ENCODE data around the gene BMPR2. TPM values are rescaled to one million over a fixed set of nuclear protein-coding genes. Genes with fewer than 3 reads are reported as not detected.

BMPR2 gene
- total RNA-seq, 6 experiments from 2014 or later = 50.5 to 59.4 (median 56.4) TPM

DNA sequence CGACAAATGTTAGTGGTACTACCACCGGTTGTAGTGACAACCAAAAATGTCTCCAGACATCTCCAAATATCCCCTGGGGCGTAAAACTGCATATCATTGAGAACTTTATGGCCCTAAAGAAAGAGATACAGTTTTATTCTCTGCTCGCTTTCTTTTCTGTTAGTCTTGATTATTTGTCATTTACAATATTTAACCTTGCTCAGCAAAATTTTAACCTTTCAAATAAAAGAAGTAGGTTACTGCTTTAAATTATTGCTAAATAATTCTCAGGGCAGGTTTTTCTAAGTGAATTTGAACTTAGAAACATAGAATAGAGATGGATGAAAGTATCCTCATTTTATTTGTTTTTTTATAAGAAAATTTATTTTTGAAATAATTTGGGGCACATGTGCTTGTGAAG is 67.9 kb downstream of the BMPR2 start:
- no peak overlapping the region for H3K27ac Mint-ChIP-seq
- no peaks in the 10 kb centered on the region for H3K9me3 Mint-ChIP-seq
- H3K4me3 Mint-ChIP-seq = no peak overlapping the region
- no peak for TF ChIP-seq CTCF (IDR thresholded peaks at IDR 0.05)
- H3K27me3 Mint-ChIP-seq (ENCODE audit: insufficient read depth) = no peaks in the 10 kb centered on the region
- H3K36me3 Mint-ChIP-seq (ENCODE audit: low read depth) = no peaks in the 10 kb centered on the region
- no peak for DNase-seq
- H3K4me1 Mint-ChIP-seq (ENCODE audit: low read depth) = no peaks in the 10 kb centered on the region

- H3K27me3 Mint-ChIP-seq (ENCODE audit: insufficient read depth) = no peaks in the 10 kb centered on the region
- no peak for DNase-seq
- no peaks in the 10 kb centered on the region for H3K36me3 Mint-ChIP-seq (ENCODE audit: low read depth)
- TF ChIP-seq CTCF (IDR thresholded peaks at IDR 0.05) = no peak
- H3K4me1 Mint-ChIP-seq (ENCODE audit: low read depth) = peaks cover 7% of the 10 kb centered on the region
- H3K27ac Mint-ChIP-seq = no peak overlapping the region
- H3K4me3 Mint-ChIP-seq = no peak overlapping the region
- H3K9me3 Mint-ChIP-seq = no peaks in the 10 kb centered on the region
These were observed 73.2 kb downstream of the BMPR2 start for GRCh38 chr2:202449344-202449743.

DNA sequence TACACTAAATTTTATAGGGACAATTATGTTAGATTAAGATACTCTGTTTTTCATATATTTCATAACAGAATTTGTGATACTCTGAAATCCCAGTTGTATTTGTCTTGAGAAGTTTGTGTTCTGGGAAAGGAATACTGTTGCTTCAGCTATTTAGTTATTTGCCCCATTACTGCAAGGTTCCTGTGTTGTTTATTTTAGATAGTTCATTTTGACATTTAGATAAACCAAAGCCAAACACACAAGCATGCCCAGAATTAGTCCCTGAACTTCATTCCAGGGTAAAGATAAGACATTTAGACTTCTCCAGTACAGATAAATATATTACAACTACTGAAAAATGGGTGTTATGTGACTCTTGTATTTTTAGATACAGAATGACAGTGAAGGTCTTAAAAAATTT is 74.7 kb downstream of the BMPR2 start:
- DNase-seq = no peak
- no peaks in the 10 kb centered on the region for H3K36me3 Mint-ChIP-seq (ENCODE audit: low read depth)
- H3K4me3 Mint-ChIP-seq = no peak overlapping the region
- no peak overlapping the region for H3K27ac Mint-ChIP-seq
- H3K4me1 Mint-ChIP-seq (ENCODE audit: low read depth) = peaks cover 7% of the 10 kb centered on the region
- TF ChIP-seq CTCF (IDR thresholded peaks at IDR 0.05) = no peak
- H3K27me3 Mint-ChIP-seq (ENCODE audit: insufficient read depth) = no peaks in the 10 kb centered on the region
- H3K9me3 Mint-ChIP-seq = no peaks in the 10 kb centered on the region

DNA sequence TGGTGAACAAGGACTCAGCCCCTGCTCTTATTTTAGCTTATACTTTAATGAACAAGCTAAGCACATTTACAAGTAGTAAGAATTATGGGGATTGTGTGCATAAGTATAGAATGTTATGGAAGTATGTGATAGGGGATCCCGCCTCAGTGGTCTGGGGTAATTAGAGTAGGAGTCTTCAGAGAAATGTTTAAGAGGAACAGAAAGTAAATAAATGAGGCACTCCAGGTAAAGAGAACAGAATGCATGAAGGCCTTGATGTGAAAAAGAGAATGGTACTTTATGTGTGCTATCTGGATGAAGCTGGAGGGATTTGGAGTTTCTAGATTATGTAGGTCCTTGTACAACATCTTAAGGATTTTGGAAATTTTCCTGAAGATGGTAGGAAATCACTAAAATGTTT is 76.6 kb downstream of the BMPR2 start:
- no peak for DNase-seq
- Mint-ChIP-seq H3K4me3 (no peak overlapping the region), H3K27ac (no peak overlapping the region), H3K27me3 (ENCODE audit: insufficient read depth) (no peaks in the 10 kb centered on the region), H3K36me3 (ENCODE audit: low read depth) (no peaks in the 10 kb centered on the region), H3K9me3 (no peaks in the 10 kb centered on the region), H3K4me1 (ENCODE audit: low read depth) (peaks cover 7% of the 10 kb centered on the region)
- TF ChIP-seq CTCF (IDR thresholded peaks at IDR 0.05) = no peak

GRCh38 chr2:202454536-202454935 is 78.4 kb downstream of the BMPR2 start:
- no peak for DNase-seq
- no peak overlapping the region for H3K27ac Mint-ChIP-seq
- H3K9me3 Mint-ChIP-seq = no peaks in the 10 kb centered on the region

More at GRCh38 chr2:202454536-202454935, 78.4 kb downstream of the BMPR2 start:
- peaks cover 2% of the 10 kb centered on the region; the same call in 1 of the 2 replicates for H3K36me3 Mint-ChIP-seq (ENCODE audit: low read depth)
- peaks cover 7% of the 10 kb centered on the region for H3K4me1 Mint-ChIP-seq (ENCODE audit: low read depth)
- H3K4me3 Mint-ChIP-seq = no peak overlapping the region
- H3K27me3 Mint-ChIP-seq (ENCODE audit: insufficient read depth) = no peaks in the 10 kb centered on the region
- TF ChIP-seq CTCF (IDR thresholded peaks at IDR 0.05) = no peak

All from HFFc6 (cell line).